ENCODE results near the gene TMEM151B. TPM values are rescaled to one million over a fixed set of nuclear protein-coding genes. Genes with fewer than 3 reads are reported as not detected.

Gene TMEM151B
- total and polyA plus RNA-seq, 9 of the 15 experiments (the other 6 are each of a cell fraction or from before 2014, with no cell fraction given) = not detected

DNA sequence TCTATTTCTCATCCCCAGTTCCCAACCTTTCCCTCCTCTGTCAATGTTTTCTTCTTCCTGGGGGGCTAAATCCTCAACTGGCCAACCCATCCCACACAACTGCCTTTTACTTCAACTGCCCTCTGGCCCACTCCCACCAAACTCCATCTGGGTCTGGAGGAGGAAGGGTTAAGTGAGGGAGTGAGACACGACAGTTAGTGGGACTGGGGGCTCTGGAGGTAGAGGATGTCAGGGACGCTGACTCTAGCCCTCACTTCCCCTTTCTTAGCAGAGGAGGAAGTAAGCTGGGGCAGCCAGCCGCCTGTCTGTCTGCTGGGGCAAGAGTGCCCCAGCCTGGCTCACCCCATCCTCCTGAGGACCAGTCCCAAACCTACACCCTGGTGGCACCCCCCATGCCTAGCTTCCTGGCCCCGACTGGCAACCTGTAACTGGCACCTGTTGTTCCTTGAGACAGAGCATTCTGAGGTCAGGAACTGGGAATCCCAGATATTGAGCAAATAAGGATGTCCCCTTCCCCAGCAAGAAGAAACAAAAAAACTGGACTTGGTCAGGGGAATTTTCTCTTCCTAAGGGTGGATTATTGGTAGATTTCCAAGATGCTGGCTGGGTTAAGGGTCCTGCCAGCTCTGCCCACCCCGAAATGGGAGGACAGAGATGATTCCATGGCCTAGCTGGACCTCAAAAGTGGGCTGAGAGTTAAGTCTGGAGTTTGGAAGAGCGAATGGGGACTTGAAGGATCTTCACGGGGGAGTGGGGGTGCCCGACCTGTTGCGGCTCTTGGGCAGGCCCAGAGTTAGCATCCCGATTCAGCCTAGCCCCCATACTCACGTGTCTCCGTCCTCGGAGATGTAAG, 5.9 kb upstream of the TMEM151B start (continued):
- TF ChIP-seq, protein P1, sequence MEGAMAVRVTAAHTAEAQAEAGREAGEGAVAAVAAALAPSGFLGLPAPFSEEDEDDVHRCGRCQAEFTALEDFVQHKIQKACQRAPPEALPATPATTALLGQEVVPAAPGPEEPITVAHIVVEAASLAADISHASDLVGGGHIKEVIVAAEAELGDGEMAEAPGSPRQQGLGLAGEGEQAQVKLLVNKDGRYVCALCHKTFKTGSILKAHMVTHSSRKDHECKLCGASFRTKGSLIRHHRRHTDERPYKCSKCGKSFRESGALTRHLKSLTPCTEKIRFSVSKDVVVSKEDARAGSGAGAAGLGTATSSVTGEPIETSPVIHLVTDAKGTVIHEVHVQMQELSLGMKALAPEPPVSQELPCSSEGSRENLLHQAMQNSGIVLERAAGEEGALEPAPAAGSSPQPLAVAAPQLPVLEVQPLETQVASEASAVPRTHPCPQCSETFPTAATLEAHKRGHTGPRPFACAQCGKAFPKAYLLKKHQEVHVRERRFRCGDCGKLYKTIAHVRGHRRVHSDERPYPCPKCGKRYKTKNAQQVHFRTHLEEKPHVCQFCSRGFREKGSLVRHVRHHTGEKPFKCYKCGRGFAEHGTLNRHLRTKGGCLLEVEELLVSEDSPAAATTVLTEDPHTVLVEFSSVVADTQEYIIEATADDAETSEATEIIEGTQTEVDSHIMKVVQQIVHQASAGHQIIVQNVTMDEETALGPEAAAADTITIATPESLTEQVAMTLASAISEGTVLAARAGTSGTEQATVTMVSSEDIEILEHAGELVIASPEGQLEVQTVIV (CRISPR knock-in tag; IDR thresholded peaks at IDR 0.05; ENCODE audit: borderline replicate concordance) = no peak
- TF ChIP-seq CAMTA2 (CRISPR knock-in tag; conservative IDR thresholded peaks at IDR 0.05) (no peak), KAT2B (IDR thresholded peaks at IDR 0.05; ENCODE audit: low read depth, low read length) (no peak), SNRNP70 (optimal IDR thresholded peaks at IDR 0.05; ENCODE audit: low read depth, low read length) (no peak), MXI1 (IDR thresholded peaks at IDR 0.05; ENCODE audit: low read depth, low read length) (no peak), ZC3H4 (CRISPR knock-in tag; IDR thresholded peaks at IDR 0.05; ENCODE audit: borderline replicate concordance) (no peak), TAF1 (IDR thresholded peaks at IDR 0.05; ENCODE audit: control insufficient read depth, extremely low read depth, insufficient read depth, low read length, severe bottlenecking) (peak; percentile 19), SNIP1 (IDR thresholded peaks at IDR 0.05; ENCODE audit: low read depth) (no peak), BMI1 (IDR thresholded peaks at IDR 0.05; ENCODE audit: low read length) (no peak), ATF7 (IDR thresholded peaks at IDR 0.05) (no peak), GABPB2 (CRISPR knock-in tag; conservative IDR thresholded peaks at IDR 0.05) (no peak), PHB (CRISPR knock-in tag; IDR thresholded peaks at IDR 0.05) (no peak), ZNF766 (CRISPR knock-in tag; conservative IDR thresholded peaks at IDR 0.05) (no peak), NRF1 (conservative IDR thresholded peaks at IDR 0.05 in 1 of 2, IDR thresholded peaks at IDR 0.05 in 1 of 2) (no peak; a peak in 1 of 4 replicates), POLR2G (IDR thresholded peaks at IDR 0.05; ENCODE audit: low read depth, low read length) (no peak), MIER1 (IDR thresholded peaks at IDR 0.05; ENCODE audit: low read depth) (0 out of 2 replicates have a peak, but pooled peaks have one; percentile 58)
- TF ChIP-seq, protein P2, sequence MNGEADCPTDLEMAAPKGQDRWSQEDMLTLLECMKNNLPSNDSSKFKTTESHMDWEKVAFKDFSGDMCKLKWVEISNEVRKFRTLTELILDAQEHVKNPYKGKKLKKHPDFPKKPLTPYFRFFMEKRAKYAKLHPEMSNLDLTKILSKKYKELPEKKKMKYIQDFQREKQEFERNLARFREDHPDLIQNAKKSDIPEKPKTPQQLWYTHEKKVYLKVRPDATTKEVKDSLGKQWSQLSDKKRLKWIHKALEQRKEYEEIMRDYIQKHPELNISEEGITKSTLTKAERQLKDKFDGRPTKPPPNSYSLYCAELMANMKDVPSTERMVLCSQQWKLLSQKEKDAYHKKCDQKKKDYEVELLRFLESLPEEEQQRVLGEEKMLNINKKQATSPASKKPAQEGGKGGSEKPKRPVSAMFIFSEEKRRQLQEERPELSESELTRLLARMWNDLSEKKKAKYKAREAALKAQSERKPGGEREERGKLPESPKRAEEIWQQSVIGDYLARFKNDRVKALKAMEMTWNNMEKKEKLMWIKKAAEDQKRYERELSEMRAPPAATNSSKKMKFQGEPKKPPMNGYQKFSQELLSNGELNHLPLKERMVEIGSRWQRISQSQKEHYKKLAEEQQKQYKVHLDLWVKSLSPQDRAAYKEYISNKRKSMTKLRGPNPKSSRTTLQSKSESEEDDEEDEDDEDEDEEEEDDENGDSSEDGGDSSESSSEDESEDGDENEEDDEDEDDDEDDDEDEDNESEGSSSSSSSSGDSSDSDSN (IDR thresholded peaks at IDR 0.05; ENCODE audit: borderline replicate concordance in 1 of 2, low read depth in 2 of 2, low read length in 2 of 2) = no peak
- TF ChIP-seq, protein P3, sequence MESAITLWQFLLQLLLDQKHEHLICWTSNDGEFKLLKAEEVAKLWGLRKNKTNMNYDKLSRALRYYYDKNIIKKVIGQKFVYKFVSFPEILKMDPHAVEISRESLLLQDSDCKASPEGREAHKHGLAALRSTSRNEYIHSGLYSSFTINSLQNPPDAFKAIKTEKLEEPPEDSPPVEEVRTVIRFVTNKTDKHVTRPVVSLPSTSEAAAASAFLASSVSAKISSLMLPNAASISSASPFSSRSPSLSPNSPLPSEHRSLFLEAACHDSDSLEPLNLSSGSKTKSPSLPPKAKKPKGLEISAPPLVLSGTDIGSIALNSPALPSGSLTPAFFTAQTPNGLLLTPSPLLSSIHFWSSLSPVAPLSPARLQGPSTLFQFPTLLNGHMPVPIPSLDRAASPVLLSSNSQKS (CRISPR knock-in tag; IDR thresholded peaks at IDR 0.05) = no peak

Data from K562 (cell line).